ENCODE data around the gene TMEM222. TPM values are rescaled to one million over a fixed set of nuclear protein-coding genes. Genes with fewer than 3 reads are reported as not detected.

Gene TMEM222
- total and polyA plus RNA-seq, 10 of the 15 experiments (the other 5 are each of a cell fraction or from before 2014, with no cell fraction given) = 3.8 to 43.5 (median 35.4) TPM

GRCh38 chr1:27361044-27361402, 39.1 kb downstream of the TMEM222 start:
- Histone ChIP-seq H3K9ac (ENCODE audit: control insufficient read depth, insufficient read depth, low read length) (no peak overlapping the region), H3K36me3 (ENCODE audit: control insufficient read depth in 2 of 2, insufficient read depth in 2 of 2, low read length in 1 of 2) (no peaks in the 10 kb centered on the region), H2AFZ (ENCODE audit: control insufficient read depth, low read depth, low read length) (no peak overlapping the region), H3K27ac (ENCODE audit: control insufficient read depth, insufficient read depth) (no peak overlapping the region), H3K9me3 (replicated peaks; ENCODE audit: control insufficient read depth, insufficient read depth, low read length) (no peaks in the 10 kb centered on the region), H3K4me2 (ENCODE audit: control insufficient read depth, insufficient read depth) (peak overlapping the region; percentile 98; the same call in 1 of the 2 replicates), H3K4me3 (0 out of 2 replicates have a peak overlapping the region, but pooled peaks have one; percentile 57), H3K4me1 (ENCODE audit: control insufficient read depth, insufficient read depth, low read length) (peaks cover 18% of the 10 kb centered on the region), H4K20me1 (ENCODE audit: control insufficient read depth, insufficient read depth) (no peaks in the 10 kb centered on the region), H3K79me2 (ENCODE audit: control insufficient read depth, insufficient read depth, low read length) (no peaks in the 10 kb centered on the region), H3K27me3 (replicated peaks in 1 of 2; ENCODE audit: control insufficient read depth in 2 of 2, insufficient read depth in 2 of 2, low read length in 1 of 2) (no peaks in the 10 kb centered on the region; a peak in 1 of 4 replicates)
- no peak for TF ChIP-seq ELK1 (IDR thresholded peaks at IDR 0.05; ENCODE audit: low read depth, low read length)
- TF ChIP-seq YBX1 (IDR thresholded peaks at IDR 0.05) = no peak
- TF ChIP-seq BMI1 (IDR thresholded peaks at IDR 0.05; ENCODE audit: borderline replicate concordance) = no peak
- no peak for TF ChIP-seq CEBPB (IDR thresholded peaks at IDR 0.05; ENCODE audit: borderline replicate concordance in 1 of 2, low read depth in 2 of 2, low read length in 2 of 2)
- no peak for TF ChIP-seq TAF1 (IDR thresholded peaks at IDR 0.05; ENCODE audit: borderline replicate concordance, low read depth, low read length)
- TF ChIP-seq CREB1 (IDR thresholded peaks at IDR 0.05; ENCODE audit: low read depth) = no peak
- TF ChIP-seq POLR2AphosphoS5 (IDR thresholded peaks at IDR 0.05; ENCODE audit: low read length) = no peak
- no peak for TF ChIP-seq SMAD1 (IDR thresholded peaks at IDR 0.05; ENCODE audit: low read depth, partially characterized antibody)
- no peak for TF ChIP-seq HCFC1 (IDR thresholded peaks at IDR 0.05; ENCODE audit: low read length)
- no peak for TF ChIP-seq TBL1XR1 (IDR thresholded peaks at IDR 0.05; ENCODE audit: low read depth, low read length)
- no peak for TF ChIP-seq CHD1 (IDR thresholded peaks at IDR 0.05; ENCODE audit: low read depth, low read length)
- no peak for TF ChIP-seq SIN3A (IDR thresholded peaks at IDR 0.05; ENCODE audit: low read depth, low read length)
- TF ChIP-seq ETV6 (conservative IDR thresholded peaks at IDR 0.05 in 1 of 2, IDR thresholded peaks at IDR 0.05 in 1 of 2; ENCODE audit: borderline replicate concordance in 1 of 2, low read depth in 1 of 2) = no peak
- no peak for TF ChIP-seq NBN (IDR thresholded peaks at IDR 0.05)
- no peak for TF ChIP-seq ZBTB40 (IDR thresholded peaks at IDR 0.05; ENCODE audit: borderline replicate concordance)
- ATAC-seq (no peak), FAIRE-seq (no peak), DNase-seq (ENCODE audit: low read depth, low spot score) (no peak)
- POLR2A ChIA-PET = no interaction called here
- intact Hi-C loops (cut with micrococcal nuclease; ENCODE audit: unreplicated experiment) = no loop called here
- SMC1A ChIA-PET (ENCODE audit: uncharacterized antibody, unreplicated experiment) = no interaction called here
- RAD21 ChIA-PET (ENCODE audit: unreplicated experiment) = interaction anchor here (0.9 kb wide), 1 partner anchor 9 kb away, joined by 3 read pairs; no protein-coding TSS in a partner anchor
- CTCF ChIA-PET = interaction anchor here (2.4 kb wide), 1 partner anchor 10 kb away, joined by 5 read pairs; no protein-coding TSS in a partner anchor
- BruUV-seq (replicated peaks) = no TSS peak
- WGBS (ENCODE audit: insufficient coverage, insufficient replicate concordance, low lambda C conversion rate, missing lambda C conversion rate) = 80% methylated on average over 21 of the region's 21 CpGs
- in situ Hi-C loops (cut with MboI) = no loop called here

Measured in GM12878 (cell line).